Measurements from ENCODE around the gene GDPD5.
"Not testable (repeated sequence)": the region's sequence is repeated elsewhere in the genome, so short reads cannot be mapped to it uniquely, and the experiment has no call there.

The GDPD5 gene

DNA sequence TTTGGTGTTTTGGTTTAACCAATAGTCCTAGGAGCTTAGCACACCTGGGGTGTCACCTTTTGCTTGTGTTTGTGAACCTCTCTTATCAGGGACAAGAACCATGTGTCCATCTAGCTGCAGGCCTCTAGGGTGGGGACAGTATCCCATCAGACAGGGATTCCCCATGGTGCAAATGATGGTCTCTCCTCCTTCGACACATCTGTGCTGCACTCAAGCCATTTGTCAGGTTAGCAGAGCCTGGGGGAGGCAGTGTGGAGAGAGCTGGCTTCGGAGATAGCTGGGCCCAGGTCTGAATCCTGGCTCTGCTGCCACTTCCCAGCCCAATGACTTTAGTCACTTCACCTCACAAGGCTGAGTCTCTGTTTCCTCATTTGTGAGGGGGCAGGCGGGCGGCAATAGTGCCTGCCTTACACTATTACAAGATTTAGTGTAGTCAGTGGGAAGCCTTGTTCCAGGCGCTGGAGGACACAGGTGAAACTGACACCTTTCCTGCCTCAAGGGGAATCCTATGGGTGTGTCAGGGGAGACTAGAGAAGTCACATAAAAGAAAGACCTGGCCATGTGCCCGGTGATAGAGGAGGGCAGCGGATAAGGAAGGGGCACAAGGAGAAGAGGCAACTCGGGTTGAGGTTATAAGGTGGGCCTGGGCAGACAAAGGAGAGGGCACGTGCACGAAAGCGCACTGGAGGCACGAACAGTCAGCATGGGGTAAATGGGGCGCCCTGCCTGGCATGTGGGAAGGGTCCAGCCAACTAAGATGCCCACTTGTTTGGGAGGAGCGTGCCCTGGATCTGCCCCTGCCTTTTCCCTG is 105.3 kb downstream of the GDPD5 start:
- H4K20me1 ChIP-seq (ENCODE audit: control insufficient read depth, insufficient read depth, low read depth, low read length), result no peaks in the 10 kb centered on the region

GRCh38 chr11:75413864-75414263 is 111.9 kb downstream of the GDPD5 start:
- H3K4me2 ChIP-seq (ENCODE audit: low read length), result no peak overlapping the region
- H3K4me3 ChIP-seq (ENCODE audit: low read length), result no peak overlapping the region
- H4K20me1 ChIP-seq (ENCODE audit: control insufficient read depth, insufficient read depth, low read depth, low read length), result no peaks in the 10 kb centered on the region
- no peak for TF ChIP-seq EZH2phosphoT487 (IDR thresholded peaks at IDR 0.05; ENCODE audit: borderline replicate concordance, low read length)
- TF ChIP-seq, protein P1, sequence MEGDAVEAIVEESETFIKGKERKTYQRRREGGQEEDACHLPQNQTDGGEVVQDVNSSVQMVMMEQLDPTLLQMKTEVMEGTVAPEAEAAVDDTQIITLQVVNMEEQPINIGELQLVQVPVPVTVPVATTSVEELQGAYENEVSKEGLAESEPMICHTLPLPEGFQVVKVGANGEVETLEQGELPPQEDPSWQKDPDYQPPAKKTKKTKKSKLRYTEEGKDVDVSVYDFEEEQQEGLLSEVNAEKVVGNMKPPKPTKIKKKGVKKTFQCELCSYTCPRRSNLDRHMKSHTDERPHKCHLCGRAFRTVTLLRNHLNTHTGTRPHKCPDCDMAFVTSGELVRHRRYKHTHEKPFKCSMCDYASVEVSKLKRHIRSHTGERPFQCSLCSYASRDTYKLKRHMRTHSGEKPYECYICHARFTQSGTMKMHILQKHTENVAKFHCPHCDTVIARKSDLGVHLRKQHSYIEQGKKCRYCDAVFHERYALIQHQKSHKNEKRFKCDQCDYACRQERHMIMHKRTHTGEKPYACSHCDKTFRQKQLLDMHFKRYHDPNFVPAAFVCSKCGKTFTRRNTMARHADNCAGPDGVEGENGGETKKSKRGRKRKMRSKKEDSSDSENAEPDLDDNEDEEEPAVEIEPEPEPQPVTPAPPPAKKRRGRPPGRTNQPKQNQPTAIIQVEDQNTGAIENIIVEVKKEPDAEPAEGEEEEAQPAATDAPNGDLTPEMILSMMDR (IDR thresholded peaks at IDR 0.05; ENCODE audit: low read depth, low read length, poor library complexity, severe bottlenecking), result no peak
- H3K79me2 ChIP-seq (ENCODE audit: control insufficient read depth, low read length), result no peaks in the 10 kb centered on the region
- peaks cover 9% of the 10 kb centered on the region for H3F3A ChIP-seq (ENCODE audit: control insufficient read depth, insufficient read depth)
- H3K27ac ChIP-seq (ENCODE audit: low read depth, low read length), result no peak overlapping the region
- H3K9me2 ChIP-seq (replicated peaks; ENCODE audit: control insufficient read depth, low read length), result no peaks in the 10 kb centered on the region
- H3K9me3 ChIP-seq (ENCODE audit: control insufficient read depth, insufficient read depth, low read length), result no peaks in the 10 kb centered on the region
- H3K4me1 ChIP-seq (ENCODE audit: control insufficient read depth, low read length), result no peaks in the 10 kb centered on the region
- no peaks in the 10 kb centered on the region for H3K27me3 ChIP-seq (ENCODE audit: control insufficient read depth, low read length)
- H3K36me3 ChIP-seq (ENCODE audit: control insufficient read depth, low read length), result peaks cover 25% of the 10 kb centered on the region

More for the DNA sequence above, 105.3 kb downstream of the GDPD5 start:
- Histone ChIP-seq H3K9me3 (ENCODE audit: control insufficient read depth, insufficient read depth, low read length) (no peaks in the 10 kb centered on the region), H3K27me3 (ENCODE audit: control insufficient read depth, low read length) (no peaks in the 10 kb centered on the region), H3K4me3 (ENCODE audit: low read length) (no peak overlapping the region), H3K4me2 (ENCODE audit: low read length) (no peak overlapping the region), H3K4me1 (ENCODE audit: control insufficient read depth, low read length) (no peaks in the 10 kb centered on the region), H3K36me3 (ENCODE audit: control insufficient read depth, low read length) (no peaks in the 10 kb centered on the region), H3F3A (ENCODE audit: control insufficient read depth, insufficient read depth) (no peaks in the 10 kb centered on the region), H3K9me2 (replicated peaks; ENCODE audit: control insufficient read depth, low read length) (no peaks in the 10 kb centered on the region), H3K79me2 (ENCODE audit: control insufficient read depth, low read length) (no peaks in the 10 kb centered on the region), H3K27ac (ENCODE audit: low read depth, low read length) (no peak overlapping the region)
- TF ChIP-seq EZH2phosphoT487 (IDR thresholded peaks at IDR 0.05; ENCODE audit: borderline replicate concordance, low read length), result no peak
- TF ChIP-seq, protein P1 (IDR thresholded peaks at IDR 0.05; ENCODE audit: low read depth, low read length, poor library complexity, severe bottlenecking), result no peak

- H3K9me2 ChIP-seq (replicated peaks; ENCODE audit: control insufficient read depth, low read length); H3K9me3 ChIP-seq (ENCODE audit: control insufficient read depth, insufficient read depth, low read length); H3K4me1 ChIP-seq (ENCODE audit: control insufficient read depth, low read length); H4K20me1 ChIP-seq (ENCODE audit: control insufficient read depth, insufficient read depth, low read depth, low read length); H3K27ac ChIP-seq (ENCODE audit: low read depth, low read length); H3K27me3 ChIP-seq (ENCODE audit: control insufficient read depth, low read length); H3K4me3 ChIP-seq (ENCODE audit: low read length); H3K4me2 ChIP-seq (ENCODE audit: low read length); H3K79me2 ChIP-seq (ENCODE audit: control insufficient read depth, low read length): not testable (repeated sequence)
- Histone ChIP-seq H3K36me3 (ENCODE audit: control insufficient read depth, low read length) (peaks cover 32% of the 10 kb centered on the region), H3F3A (ENCODE audit: control insufficient read depth, insufficient read depth) (peaks cover 16% of the 10 kb centered on the region)
These were observed 112.6 kb downstream of the GDPD5 start for GRCh38 chr11:75413146-75413545.

DNA sequence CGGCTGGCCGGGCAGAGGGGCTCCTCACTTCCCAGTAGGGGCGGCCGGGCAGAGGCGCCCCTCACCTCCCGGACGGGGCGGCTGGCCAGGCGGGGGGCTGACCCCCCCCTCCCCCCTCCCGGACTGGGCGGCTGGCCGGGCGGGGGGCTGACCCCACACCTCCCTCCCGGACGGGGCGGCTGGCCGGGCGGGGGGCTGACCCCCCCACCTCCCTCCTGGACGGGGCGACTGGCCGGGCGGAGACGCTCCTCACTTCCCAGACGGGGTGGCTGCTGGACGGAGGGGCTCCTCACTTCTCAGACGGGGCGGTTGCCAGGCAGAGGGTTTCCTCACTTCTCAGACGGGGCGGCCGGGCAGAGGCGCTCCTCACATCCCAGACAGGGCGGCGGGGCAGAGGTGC is 115.8 kb downstream of the GDPD5 start:
- peaks cover 45% of the 10 kb centered on the region for H3F3A ChIP-seq (ENCODE audit: control insufficient read depth, insufficient read depth)
- peaks cover 21% of the 10 kb centered on the region for H3K79me2 ChIP-seq (ENCODE audit: control insufficient read depth, low read length)
- H3K4me3 ChIP-seq (ENCODE audit: low read length); H3K4me2 ChIP-seq (ENCODE audit: low read length); H3K27ac ChIP-seq (ENCODE audit: low read depth, low read length); H3K4me1 ChIP-seq (ENCODE audit: control insufficient read depth, low read length); H3K9me3 ChIP-seq (ENCODE audit: control insufficient read depth, insufficient read depth, low read length); H3K27me3 ChIP-seq (ENCODE audit: control insufficient read depth, low read length); H3K9me2 ChIP-seq (replicated peaks; ENCODE audit: control insufficient read depth, low read length): not testable (repeated sequence)
- H3K36me3 ChIP-seq (ENCODE audit: control insufficient read depth, low read length), result peaks cover 60% of the 10 kb centered on the region
- peaks cover 17% of the 10 kb centered on the region for H4K20me1 ChIP-seq (ENCODE audit: control insufficient read depth, insufficient read depth, low read depth, low read length)

Measured in DOHH2 (cell line).